Activated CD4-positive, alpha-beta T cell treated with anti-CD3 and anti-CD28 coated beads for 1 hour (primary cell): ENCODE results near the gene KIF26B.

Source experiments
- DNase-seq: peaks from one replicate; pipeline ENCODE4 v3.0.0-alpha.2; 2020

KIF26B gene

DNA sequence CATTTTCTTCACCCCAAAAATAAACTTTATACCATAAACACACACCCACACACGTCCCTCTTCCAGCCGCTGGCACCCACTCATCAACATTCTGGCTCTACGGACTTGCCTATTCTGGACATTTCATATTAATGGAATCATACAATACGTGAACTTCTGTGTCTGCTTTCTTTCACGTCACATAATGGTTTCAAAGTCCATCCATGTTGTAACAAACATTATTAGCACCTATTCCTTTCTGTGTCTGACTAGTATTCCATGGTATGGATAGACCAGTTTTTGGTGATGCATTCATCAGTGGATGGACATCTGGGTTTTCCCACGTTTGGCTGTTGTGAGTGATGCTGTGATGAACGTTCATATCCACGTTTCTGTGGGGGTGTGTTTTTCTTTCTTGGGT lies 323.2 kb downstream of the KIF26B start:
- no peak for DNase-seq

DNA sequence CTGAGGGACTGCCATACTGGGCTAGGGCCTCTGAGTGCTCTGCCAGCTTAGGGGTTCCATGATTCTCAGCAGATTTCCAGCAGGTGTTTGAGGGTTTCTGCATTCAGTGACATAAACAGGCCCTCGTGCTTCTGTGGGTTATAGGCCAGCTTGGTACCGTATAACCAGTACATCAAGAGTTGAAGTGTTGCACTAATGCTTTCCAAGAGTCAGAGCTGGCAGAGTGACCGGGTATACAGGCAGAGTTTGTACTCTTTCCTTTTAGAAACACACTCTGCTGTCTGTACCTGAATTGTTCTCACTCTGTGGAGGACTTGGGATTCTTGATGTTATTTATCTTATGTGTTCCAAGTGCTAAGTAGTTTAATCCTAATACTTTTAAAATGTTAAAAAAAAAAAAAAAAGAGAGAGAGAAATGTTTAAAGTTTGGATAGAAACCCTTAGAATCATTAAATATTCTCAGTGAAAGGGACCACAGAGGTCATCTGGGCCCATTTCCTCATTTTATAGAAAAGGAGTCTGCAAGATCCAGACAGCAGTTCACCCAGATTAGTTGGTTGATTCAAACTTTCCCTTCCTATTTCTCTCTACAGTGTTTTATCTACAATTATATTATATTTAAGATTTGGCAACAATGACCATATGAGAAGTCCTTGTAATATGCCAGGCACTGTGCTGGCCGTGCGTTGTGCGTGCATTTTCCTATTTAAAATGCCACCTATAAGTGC lies 325.8 kb downstream of the KIF26B start:
- no peak for DNase-seq

- no peak for DNase-seq
These were observed 326.5 kb downstream of the KIF26B start for GRCh38 chr1:245481261-245481660.

DNA sequence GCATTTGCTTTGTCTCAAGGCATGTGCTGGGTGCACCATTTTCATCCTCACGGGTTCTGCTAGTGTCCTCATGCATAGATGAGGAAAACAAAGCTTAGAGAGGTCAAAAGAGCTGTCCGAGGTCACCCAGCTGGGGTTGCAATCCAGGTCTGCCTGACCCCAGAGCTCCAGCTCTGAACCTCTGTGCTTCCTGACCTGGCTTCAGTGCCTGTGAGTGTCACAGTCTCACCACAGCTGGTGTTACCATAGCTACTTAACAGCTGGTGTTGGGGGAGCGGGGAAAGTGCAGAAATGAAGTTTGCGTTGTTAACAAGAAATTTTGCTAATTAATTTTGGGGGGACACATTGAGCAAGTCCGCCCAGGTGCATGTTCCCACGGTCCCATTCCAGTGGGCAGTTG lies 328.5 kb downstream of the KIF26B start:
- DNase-seq: no peak

- DNase-seq: no peak
These were observed 329.4 kb downstream of the KIF26B start for GRCh38 chr1:245484176-245484575.

GRCh38 chr1:245485996-245486395 lies 331.2 kb downstream of the KIF26B start:
- no peak for DNase-seq

- no peak for DNase-seq
These were observed 332.1 kb downstream of the KIF26B start for GRCh38 chr1:245486775-245487470.

- no peak for DNase-seq
These were observed 333.8 kb downstream of the KIF26B start for GRCh38 chr1:245488346-245489129.

- DNase-seq: no peak
These were observed 335.1 kb downstream of the KIF26B start for GRCh38 chr1:245489838-245490237.

GRCh38 chr1:245493029-245493428 lies 338.2 kb downstream of the KIF26B start:
- DNase-seq: no peak

DNA sequence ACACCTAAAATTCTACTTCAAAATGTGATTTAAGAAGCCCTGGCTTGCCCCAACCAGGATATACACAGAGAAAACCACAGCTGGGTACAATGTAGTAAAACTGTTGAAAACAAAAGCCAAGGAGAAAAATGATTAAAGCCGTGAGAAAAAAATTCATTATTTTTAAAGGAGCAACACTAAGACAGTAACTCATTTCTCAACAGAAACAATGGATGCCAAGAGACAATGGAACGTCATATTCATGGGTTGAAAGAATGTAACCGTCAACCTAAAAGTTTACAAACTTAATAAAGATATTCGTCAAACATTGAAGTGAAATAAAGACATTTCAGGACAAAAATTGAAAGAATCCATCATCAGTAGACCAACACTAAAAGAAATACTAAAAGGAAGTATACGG lies 340.9 kb downstream of the KIF26B start:
- no peak for DNase-seq

- no peak for DNase-seq
These were observed 345.8 kb downstream of the KIF26B start for GRCh38 chr1:245500546-245500945.

- no peak for DNase-seq
These were observed 346.8 kb downstream of the KIF26B start for GRCh38 chr1:245501633-245502032.

- DNase-seq: no peak
These were observed 348.8 kb downstream of the KIF26B start for GRCh38 chr1:245503548-245503947.

DNA sequence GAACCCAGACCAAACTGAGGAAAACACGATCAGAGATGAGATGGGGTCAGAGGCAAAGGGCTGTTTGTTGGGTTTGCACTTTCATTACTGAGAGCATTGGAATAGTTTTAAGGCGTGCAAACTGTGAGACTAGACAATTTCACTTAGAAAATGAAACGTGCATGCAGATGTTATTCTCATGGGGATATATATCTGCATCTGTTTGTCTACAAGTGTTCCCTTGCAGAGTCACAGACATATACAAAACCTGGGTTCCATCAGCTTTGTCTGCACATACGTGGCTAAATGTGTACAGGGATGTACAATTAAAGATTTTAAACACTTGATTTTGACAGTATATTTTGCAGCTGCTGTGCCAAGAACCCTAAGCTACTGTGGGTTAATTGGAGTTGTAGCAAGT lies 355.4 kb downstream of the KIF26B start:
- no peak for DNase-seq

DNA sequence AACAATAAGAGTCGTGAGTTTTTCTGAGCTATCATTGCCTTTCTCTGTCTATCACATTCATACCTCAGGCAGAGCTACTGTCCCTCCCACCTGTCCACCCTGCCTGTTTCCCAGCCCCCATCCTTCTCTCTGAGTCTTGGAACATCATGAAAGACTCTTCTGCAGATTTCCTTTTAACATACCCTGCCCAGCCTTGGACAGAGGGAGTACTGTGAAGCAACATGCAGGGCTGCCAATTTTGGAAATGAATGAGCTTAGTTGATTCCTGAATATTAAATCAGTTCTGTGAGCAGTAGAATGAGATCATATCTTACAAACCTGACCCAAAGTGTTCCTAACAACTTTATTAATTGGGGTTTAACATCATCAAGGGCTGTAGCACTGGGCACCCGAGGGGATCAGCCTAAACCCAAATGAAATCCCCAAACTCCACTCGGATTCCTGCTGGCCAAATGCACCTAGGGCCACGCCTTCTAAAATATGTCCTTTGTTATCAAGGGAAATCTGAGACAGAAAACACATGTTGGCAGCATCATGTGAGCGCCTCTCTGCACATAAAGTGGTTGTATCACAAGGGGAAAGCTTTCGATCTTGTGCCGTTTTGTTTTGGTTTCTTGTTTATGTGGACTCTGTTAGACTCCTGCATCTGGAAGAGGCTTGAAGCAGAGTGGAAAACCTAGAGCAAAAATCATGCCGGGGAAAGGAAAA lies 357.6 kb downstream of the KIF26B start:
- DNase-seq: no peak

DNA sequence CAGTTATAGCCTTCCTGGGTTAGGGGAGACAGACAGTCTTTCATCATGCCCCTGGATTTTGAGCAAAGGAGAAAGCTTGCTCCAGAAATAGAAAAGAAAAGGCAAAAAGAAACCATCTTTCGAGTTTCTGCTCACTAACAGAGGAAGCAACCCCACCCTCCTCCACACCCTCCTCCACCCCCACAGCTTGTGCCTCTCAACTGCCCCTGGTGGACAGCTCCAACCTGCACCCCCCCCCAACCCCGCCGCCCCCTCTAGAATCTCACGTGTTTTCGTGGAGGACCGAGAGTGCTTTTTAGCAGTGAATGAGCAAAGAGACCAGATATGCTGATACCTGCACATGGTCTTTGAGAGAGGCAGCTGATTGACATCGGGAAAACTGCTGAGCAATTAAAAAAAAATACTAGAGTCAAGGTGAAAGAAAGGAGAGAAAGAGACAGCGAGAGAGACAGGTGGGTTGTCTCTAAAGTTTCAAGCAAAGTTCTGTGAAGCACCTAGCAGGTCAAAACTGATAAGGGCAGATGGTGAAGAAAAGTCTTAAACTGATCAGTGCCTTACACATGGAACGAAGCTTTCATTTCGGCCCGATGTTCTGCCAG lies 358.3 kb downstream of the KIF26B start:
- no peak for DNase-seq

- no peak for DNase-seq
These were observed 361.5 kb downstream of the KIF26B start for GRCh38 chr1:245516284-245516759.

DNA sequence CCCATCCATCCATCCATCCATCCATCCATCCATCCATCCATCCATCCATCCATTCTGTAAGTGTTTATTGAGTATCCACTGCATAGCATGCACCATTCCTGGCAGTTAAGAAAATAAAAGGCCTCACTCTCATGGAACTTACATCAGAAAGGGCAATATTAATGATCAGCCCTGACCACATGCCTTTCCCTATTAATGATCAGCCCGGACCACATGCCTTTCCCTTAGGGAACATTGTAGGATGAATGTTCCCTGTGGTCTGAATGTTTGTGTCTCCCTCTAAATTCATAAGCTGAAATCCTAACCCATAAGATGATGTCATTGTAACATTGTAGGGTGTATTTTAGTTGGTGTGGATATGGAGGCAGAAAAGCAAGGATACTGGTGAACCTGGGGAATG lies 365.8 kb downstream of the KIF26B start:
- no peak for DNase-seq

DNA sequence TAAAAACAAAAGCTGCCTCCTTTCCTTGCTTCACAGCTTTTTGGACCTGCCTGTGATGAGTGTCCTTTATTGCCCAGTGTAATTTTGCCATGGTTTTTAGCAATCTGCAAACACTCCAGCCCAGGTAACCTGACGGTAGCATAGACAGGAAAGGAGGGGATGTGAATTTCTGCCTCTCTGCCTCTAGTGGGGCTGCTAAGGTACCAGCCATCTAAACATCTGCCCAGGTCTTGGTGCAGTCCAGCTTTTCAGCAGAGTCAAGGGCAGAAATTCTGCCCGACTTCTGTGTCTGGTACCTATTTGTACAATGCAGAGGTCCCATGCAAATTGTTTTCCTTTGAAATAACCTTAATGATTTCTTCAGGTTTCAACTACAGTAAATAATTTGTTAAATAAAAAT lies 371.4 kb downstream of the KIF26B start:
- DNase-seq: no peak

DNA sequence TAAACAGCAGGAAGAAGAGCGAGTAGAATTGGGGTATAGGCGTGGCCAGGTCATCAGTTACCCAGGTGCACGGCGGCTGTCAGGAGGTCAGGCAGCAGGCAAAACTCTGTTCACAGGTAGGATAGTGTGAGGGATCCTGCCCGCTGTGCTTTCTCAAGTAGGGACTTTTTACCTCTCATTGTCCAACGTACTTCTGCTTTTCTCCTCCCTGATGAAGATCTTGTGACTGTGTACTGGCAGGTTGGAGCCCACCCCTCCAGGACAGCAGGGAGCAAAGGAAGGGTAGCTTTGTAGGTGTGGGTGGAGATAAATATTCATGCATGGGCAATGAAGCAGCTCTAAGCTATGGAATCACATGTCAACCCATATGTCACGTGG lies 373.5 kb downstream of the KIF26B start:
- no peak for DNase-seq

- DNase-seq: no peak
These were observed 376.2 kb downstream of the KIF26B start for GRCh38 chr1:245530937-245531336.

GRCh38 chr1:245537992-245538391 lies 383.2 kb downstream of the KIF26B start:
- DNase-seq: no peak
